OCI-LY7 (cell line): Measurements from ENCODE around the gene GIMAP5. TPM values are rescaled to one million over a fixed set of nuclear protein-coding genes. Genes with fewer than 3 reads are reported as not detected.

ENCODE experiments used
- BruUV-seq: library from RNA; stranded (reverse); fragments of 400-500 nt; replicated peaks from 2 replicates; lab custom pipeline; 2021; lab: Mats Ljungman, UMichigan
- CTCF ChIA-PET: fragments of 300-600 bp; sonication (Branson Sonifier 250); formaldehyde crosslinking; loops from one replicate; lab custom pipeline; 2022; ENCODE audit warnings: antibody characterized with exemption; ENCODE audit not compliant: unreplicated experiment; lab: Charles Lee
- POLR2A ChIA-PET: fragments of 300-600 bp; sonication (Branson Sonifier 250); formaldehyde crosslinking; loops from one replicate; lab custom pipeline; 2022; ENCODE audit warnings: antibody characterized with exemption; lab: Charles Lee
- DNase-seq: peaks from one replicate; pipeline ENCODE4 v3.0.0-alpha.2; 2015; ENCODE audit warnings: low spot score
- H2AFZ ChIP-seq: fragments of 200-600 bp; sonication (generic), shearing (Covaris generic); 2 replicates; pipeline ENCODE4 v1.6.1; 2014; ENCODE audit warnings: mild to moderate bottlenecking, antibody characterized with exemption, low read length, moderate library complexity
- H3K27ac ChIP-seq: fragments of 200-600 bp; sonication (generic); 2 replicates; pipeline ENCODE4 v1.5.1; 2014; ENCODE audit warnings: mixed run types, low read depth, mild to moderate bottlenecking, moderate library complexity, low read length, inconsistent platforms; ENCODE audit not compliant: poor library complexity, severe bottlenecking
- H3K36me3 ChIP-seq: fragments of 200-600 bp; sonication (generic); 2 replicates; pipeline ENCODE4 v1.6.1; 2014; ENCODE audit warnings: mild to moderate bottlenecking, antibody characterized with exemption, low read length, moderate library complexity, mixed read lengths; ENCODE audit not compliant: insufficient read depth
- H3K4me1 ChIP-seq: fragments of 200-600 bp; sonication (generic); 2 replicates; pipeline ENCODE4 v1.5.1; 2014; ENCODE audit warnings: mild to moderate bottlenecking, low read length; ENCODE audit not compliant: insufficient read depth, poor library complexity, severe bottlenecking
- H3K4me2 ChIP-seq: fragments of 200-600 bp; sonication (generic); 2 replicates; pipeline ENCODE4 v1.6.1; 2014; ENCODE audit warnings: mild to moderate bottlenecking, low read length
- H3K4me3 ChIP-seq: fragments of 200-600 bp; sonication (generic); 2 replicates; pipeline ENCODE4 v1.5.1; 2014; ENCODE audit warnings: mild to moderate bottlenecking, low read depth, low read length; ENCODE audit not compliant: poor library complexity, severe bottlenecking
- H3K79me2 ChIP-seq: fragments of 200-600 bp; sonication (generic); 2 replicates; pipeline ENCODE4 v1.6.1; 2016; ENCODE audit warnings: low read depth, mild to moderate bottlenecking, low read length, moderate library complexity, mixed read lengths; ENCODE audit not compliant: insufficient read depth
- H3K9me2 ChIP-seq: fragments of 200-600 bp; sonication (generic); 2 replicates; pipeline ENCODE4 v1.6.1; 2016; ENCODE audit warnings: mild to moderate bottlenecking, low read length, mixed read lengths; ENCODE audit not compliant: insufficient read depth
- H3K9me3 ChIP-seq: fragments of 200-600 bp; sonication (generic); 2 replicates; pipeline ENCODE4 v1.6.1; 2014; ENCODE audit warnings: mild to moderate bottlenecking, mixed run types, low read length, mixed read lengths
- H4K20me1 ChIP-seq: fragments of 200-600 bp; sonication (generic); 2 replicates; pipeline ENCODE4 v1.6.1; 2014; ENCODE audit warnings: mild to moderate bottlenecking, antibody characterized with exemption, low read length, moderate library complexity, mixed read lengths; ENCODE audit not compliant: insufficient read depth
- CTCF ChIP-seq: fragments of 200-600 bp; sonication (generic); conservative IDR thresholded peaks from 2 replicates; pipeline ENCODE4 v1.5.1; 2014; ENCODE audit warnings: mild to moderate bottlenecking, antibody characterized with exemption, low read length, moderate library complexity, mixed read lengths
- EZH2phosphoT487 ChIP-seq: fragments of 200-600 bp; sonication (generic); IDR thresholded peaks from 2 replicates; pipeline ENCODE4 v1.6.1; 2018; ENCODE audit warnings: low read depth, borderline replicate concordance, mild to moderate bottlenecking, mixed run types, antibody characterized with exemption, low read length, moderate library complexity, mixed read lengths
- intact Hi-C: fragments of 100-400 bp; cut with micrococcal nuclease; formaldehyde crosslinking; loops from one replicate; pipeline ENCODE4 v1.10.0; 2022; ENCODE audit not compliant: unreplicated experiment
- total RNA-seq, 2 experiments: library from RNA; depleted of rRNA in 1 of 2; stranded (reverse); fragments of >200 nt in 1 of 2; shearing (Covaris generic) in 1 of 2; gene quantifications; 2 replicates each; pipeline ENCODE4 v1.2.3, GENCODE V29; 2014 to 2022

Gene GIMAP5
- total RNA-seq, 2 experiments from 2014 or later: not detected

GRCh38 chr7:150753826-150754603, 16.8 kb downstream of the GIMAP5 start:
- no peak for TF ChIP-seq EZH2phosphoT487
- TF ChIP-seq CTCF: peak; percentile 74
- Histone ChIP-seq H2AFZ (no peak overlapping the region), H3K79me2 (no peaks in the 10 kb centered on the region), H3K4me2 (no peak overlapping the region), H3K36me3 (no peaks in the 10 kb centered on the region), H3K4me3 (no peak overlapping the region), H3K9me2 (no peaks in the 10 kb centered on the region), H3K4me1 (no peaks in the 10 kb centered on the region), H3K9me3 (no peaks in the 10 kb centered on the region), H3K27ac (no peak overlapping the region), H4K20me1 (0 out of 2 replicates have a peak, but pooled peaks cover 3% of the 10 kb centered on the region)
- DNase-seq: peak; percentile 21
- ChIA-PET CTCF (no interaction called here), POLR2A (interaction anchor here (0.7 kb wide), 1 partner anchor 26 kb away, joined by 3 read pairs; no protein-coding TSS in a partner anchor)
- no TSS peak for BruUV-seq
- intact Hi-C loops: no loop called here

- Histone ChIP-seq H3K4me3 (no peak overlapping the region), H2AFZ (no peak overlapping the region), H3K79me2 (no peaks in the 10 kb centered on the region), H3K27ac (no peak overlapping the region), H3K9me3 (no peaks in the 10 kb centered on the region), H3K36me3 (no peaks in the 10 kb centered on the region), H4K20me1 (0 out of 2 replicates have a peak, but pooled peaks cover 3% of the 10 kb centered on the region), H3K4me1 (no peaks in the 10 kb centered on the region), H3K4me2 (no peak overlapping the region), H3K9me2 (no peaks in the 10 kb centered on the region)
- BruUV-seq: no TSS peak
- no peak for TF ChIP-seq CTCF
- no peak for TF ChIP-seq EZH2phosphoT487
- CTCF ChIA-PET: no interaction called here
- POLR2A ChIA-PET: no interaction called here
- no peak for DNase-seq
- intact Hi-C loops: loop anchor here (5.0 kb wide), 1 partner anchor 308 kb away; no protein-coding TSS in a partner anchor
Measured at GRCh38 chr7:150754951-150755350, 17.7 kb downstream of the GIMAP5 start.
